NCI-H82 treated with DMSO at 0.1 percent for 48 hours (cell line): ENCODE results near the gene COL23A1.

Source experiments
- DNase-seq: peaks from one replicate; lab custom pipeline; 2025; ENCODE audit not compliant: unreplicated experiment; lab: John Stamatoyannopoulos, UW

COL23A1 gene

DNA sequence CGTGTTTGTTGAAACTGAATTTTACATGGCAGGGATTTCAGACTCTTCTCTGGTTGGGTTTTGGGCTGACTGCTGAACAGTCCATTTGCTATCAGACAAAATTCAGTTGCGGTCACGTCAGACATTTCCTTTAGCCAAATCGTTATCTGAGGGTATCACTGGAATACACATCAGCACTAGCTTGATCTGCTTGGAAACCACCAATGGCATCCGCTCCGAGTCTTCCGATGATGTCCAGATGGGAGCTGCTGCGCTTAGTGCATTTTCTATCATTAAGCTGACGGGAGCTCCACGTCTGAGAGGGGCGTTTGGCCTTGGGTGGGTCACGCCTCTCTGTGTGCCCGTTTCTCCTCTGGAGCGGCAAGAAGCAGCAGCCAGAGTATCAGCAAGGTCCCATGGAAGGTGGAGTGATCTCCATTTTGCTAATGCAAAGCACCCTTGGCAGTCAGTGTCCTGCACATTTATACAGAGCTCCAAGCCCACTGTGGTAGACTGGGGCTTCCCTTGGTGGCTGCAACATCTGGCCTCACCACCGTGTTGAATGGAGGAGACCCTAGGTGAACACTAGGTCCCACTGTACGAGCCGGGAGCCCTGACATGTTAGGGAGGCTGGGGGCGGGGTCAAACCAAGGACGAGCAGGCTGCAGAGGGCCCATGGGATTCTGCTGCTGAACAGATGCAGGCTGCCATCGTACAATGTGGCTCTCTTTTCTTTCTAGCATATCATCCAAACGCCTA lies 223.0 kb downstream of the COL23A1 start:
- DNase-seq: no peak

GRCh38 chr5:178365501-178366440 lies 224.4 kb downstream of the COL23A1 start:
- no peak for DNase-seq

- no peak for DNase-seq
Observed at GRCh38 chr5:178364326-178364675, 225.9 kb downstream of the COL23A1 start.

- no peak for DNase-seq
Observed at GRCh38 chr5:178363501-178364325, 226.5 kb downstream of the COL23A1 start.

- DNase-seq: no peak
Observed at GRCh38 chr5:178361657-178362445, 228.3 kb downstream of the COL23A1 start.

DNA sequence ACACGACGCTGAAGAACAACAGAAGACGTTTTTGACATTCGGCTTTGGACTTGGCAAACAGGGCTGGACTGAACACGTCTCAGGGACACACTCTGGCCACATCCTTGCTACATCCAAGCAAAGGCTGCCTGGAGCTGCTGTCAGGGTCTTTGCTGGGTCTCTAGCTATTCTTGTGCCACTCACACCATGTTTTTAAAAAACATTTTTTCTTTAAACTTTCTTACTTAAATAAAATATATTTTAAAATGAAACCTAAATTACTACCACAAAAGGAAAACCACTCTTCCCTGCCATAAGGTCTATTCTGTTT lies 229.3 kb downstream of the COL23A1 start:
- DNase-seq: no peak

- no peak for DNase-seq
Observed at GRCh38 chr5:178360222-178360925, 229.8 kb downstream of the COL23A1 start.

- DNase-seq: no peak
Observed at GRCh38 chr5:178359738-178360137, 230.5 kb downstream of the COL23A1 start.

GRCh38 chr5:178357678-178358077 lies 232.5 kb downstream of the COL23A1 start:
- DNase-seq: no peak

- DNase-seq: no peak
Observed at GRCh38 chr5:178357121-178357521, 233.1 kb downstream of the COL23A1 start.

DNA sequence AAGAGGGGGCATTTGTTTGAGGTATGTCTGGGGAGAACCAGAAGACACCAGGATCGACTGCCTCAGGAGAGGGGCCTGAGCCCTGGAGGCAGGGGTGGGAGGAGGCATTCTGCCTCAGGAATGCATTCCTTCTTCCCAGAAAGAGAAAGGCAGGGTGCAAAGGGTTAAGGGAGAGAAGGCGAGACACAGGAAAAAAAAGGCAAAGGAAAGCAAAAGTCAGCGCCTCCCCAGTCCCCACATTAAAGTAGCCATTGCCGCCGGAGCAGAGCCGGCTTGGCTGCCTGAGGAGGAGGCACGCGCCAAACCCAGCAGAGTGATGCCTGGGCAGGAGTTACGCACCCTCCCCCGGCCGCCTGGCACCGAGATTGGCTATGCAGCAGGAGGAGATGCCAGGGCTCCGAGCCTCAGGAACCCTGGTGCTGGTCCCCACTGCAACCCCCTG lies 233.7 kb downstream of the COL23A1 start:
- no peak for DNase-seq

- DNase-seq: no peak
Observed at GRCh38 chr5:178355671-178356070, 234.5 kb downstream of the COL23A1 start.

- DNase-seq: no peak
Observed at GRCh38 chr5:178353461-178353860, 236.7 kb downstream of the COL23A1 start.

- no peak for DNase-seq
Observed at GRCh38 chr5:178352035-178352349, 238.2 kb downstream of the COL23A1 start.

- no peak for DNase-seq
Observed at GRCh38 chr5:178351221-178352034, 238.8 kb downstream of the COL23A1 start.

DNA sequence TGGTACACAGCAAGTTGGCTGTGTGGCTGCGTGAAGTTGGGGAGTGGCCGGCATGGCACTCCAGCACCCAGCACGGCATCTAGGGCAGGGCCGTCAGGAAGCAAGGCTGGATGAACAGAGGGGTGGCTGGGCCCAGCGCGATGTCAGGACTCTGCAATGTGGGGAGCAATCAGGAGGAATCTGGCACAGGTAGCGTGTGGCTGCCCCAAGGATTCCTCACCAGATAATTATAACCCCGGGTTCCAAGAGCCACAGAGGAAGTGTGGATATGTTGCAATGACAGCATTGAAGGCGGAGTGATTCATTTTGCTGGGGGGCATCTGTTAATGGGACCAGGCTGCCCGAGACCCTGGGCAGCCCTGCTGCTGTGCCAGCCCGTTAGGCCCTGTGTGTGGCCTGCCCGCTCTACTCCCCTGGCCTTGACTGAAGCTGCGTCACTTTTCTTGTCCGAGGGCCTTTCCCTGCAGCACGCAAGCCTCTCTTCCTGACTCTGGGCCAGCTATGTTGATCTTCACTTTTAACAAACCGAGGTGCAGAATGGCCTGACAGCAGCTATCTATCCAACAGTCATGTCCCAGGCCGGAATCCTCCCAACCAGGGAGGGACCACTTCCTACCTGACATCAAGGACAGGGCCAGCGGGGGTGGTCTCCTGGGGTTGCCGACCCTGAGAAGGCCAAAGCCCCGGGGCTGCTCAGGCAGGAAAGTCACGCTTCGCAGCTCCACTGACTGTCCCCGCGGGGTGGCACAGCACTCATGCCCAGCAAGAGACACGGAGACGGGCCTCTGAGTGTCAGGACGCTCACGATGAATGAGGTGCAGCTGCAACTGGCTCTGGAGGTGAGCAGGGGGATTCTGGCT lies 239.6 kb downstream of the COL23A1 start:
- no peak for DNase-seq

- DNase-seq: no peak
Observed at GRCh38 chr5:178349625-178350353, 240.4 kb downstream of the COL23A1 start.

GRCh38 chr5:178349075-178349511 lies 241.1 kb downstream of the COL23A1 start:
- DNase-seq: no peak
